Glomerular endothelial cell (primary cell): Measurements from ENCODE around the gene CDH18. TPM values are rescaled to one million over a fixed set of nuclear protein-coding genes. Genes with fewer than 3 reads are reported as not detected.

Experiments used
- DNase-seq: peaks from one replicate; pipeline ENCODE4 v3.0.0-alpha.2; 2011; ENCODE audit warnings: low read depth, low spot score; ENCODE audit errors: extremely low read depth
- total RNA-seq: library from RNA; depleted of rRNA; stranded (reverse); fragments of >200 nt; gene quantifications from 2 replicates; pipeline ENCODE4 v1.2.3, GENCODE V29; 2015

The CDH18 gene
- total RNA-seq, 1 donor from 2014 or later = 0.41 TPM

DNA sequence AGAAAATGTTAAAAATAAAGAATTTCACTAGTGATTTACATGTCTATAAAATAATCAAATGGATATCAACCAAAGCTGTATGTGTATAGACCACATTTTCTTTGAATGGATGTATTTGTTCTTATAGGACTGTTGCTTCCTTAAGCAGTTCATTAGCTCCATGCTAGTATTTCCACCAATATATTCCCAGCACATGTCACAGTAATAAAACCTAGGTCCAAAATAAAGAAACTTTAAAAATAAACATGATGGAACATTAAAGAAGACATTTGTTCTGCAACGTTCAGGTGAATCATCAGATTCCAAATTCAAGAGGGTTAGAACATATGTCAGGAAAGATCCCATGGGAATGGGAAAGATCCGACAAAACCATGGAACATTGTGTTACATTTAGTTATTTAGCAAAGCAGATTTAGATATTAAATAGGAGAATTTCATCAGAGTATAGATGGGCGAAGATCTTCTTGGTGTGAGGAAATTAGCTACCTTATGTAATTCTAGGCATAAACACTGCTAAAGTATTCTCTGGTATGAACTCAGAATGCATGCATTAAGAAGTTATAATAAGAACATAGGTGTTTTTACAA lies 490.7 kb downstream of the CDH18 start:
- no peak for DNase-seq

DNA sequence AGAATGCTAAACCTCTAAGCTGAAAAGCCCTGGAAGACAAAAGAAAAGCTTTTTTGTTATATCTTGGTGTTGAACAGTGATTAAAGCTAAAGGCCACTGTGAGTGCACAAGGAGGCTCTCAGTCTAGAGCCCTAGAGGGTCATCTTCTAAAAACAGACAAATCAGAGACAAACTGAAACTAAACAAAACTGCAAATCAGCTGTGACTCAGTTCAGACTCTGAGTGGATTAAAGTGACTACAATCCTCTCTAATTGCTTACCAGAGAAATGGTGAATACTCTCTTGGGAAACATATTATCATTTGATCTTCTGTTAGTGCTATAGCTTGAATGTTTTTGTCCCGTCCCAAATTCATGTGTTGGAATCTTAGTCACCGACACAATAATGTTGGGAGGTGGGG lies 491.9 kb downstream of the CDH18 start:
- no peak for DNase-seq

DNA sequence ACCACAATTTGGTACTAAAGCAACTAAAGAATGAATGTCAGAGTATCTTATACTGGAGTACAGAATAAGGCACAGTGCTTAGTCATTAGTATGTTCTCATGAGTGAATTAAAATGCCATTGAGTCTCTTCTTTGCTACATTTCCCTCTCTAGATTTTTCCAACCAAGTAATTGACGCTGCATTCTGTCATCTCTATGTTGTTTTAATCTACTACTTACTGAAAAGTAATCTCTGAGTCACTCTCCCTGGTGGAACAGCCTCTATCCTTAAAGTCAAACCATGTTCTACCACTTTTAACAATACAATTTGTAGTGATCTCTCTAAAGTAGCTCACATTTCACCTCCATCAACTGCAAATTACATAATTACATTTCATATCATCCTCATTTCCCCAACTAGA lies 495.1 kb downstream of the CDH18 start:
- no peak for DNase-seq

GRCh38 chr5:19488786-19489185 lies 499.2 kb downstream of the CDH18 start:
- DNase-seq = no peak

DNA sequence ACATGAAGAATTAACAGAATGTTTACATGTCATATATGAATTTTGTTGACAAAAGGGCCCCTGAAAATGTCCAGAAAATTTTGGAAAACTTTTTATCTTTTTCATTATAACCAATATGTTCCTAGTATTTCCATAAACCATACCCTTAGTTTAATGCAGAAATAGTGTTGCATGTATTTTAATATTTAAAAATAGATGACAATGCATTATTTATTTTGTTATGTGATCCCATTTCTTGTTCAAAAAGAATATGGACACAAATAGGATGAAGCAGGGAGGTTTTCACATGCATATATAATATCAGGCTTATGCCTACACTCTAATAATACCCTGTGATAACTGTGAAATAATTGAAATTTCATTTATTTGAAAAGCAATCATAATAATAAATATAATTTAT lies 500.5 kb downstream of the CDH18 start:
- no peak for DNase-seq

DNA sequence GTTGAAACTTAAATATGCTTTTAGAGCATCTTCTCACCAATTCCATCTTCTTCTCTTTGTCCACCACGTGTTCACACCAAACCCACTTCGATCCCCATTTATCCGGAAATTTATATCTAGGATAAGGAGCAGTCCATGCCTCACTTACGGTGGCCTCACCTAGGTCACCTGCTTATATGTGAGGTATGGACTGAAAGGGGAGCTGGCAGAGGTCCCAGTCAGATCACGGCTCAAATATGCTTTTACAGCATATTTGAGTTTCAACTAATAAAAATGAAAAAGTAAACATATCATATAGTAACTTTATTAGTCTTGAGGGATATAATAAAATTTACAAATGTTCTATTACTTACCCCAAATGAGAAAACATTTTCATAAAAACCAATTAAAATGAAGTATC lies 508.4 kb downstream of the CDH18 start:
- DNase-seq = no peak

- no peak for DNase-seq
Measured at GRCh38 chr5:19462019-19462418, 526.0 kb downstream of the CDH18 start.

DNA sequence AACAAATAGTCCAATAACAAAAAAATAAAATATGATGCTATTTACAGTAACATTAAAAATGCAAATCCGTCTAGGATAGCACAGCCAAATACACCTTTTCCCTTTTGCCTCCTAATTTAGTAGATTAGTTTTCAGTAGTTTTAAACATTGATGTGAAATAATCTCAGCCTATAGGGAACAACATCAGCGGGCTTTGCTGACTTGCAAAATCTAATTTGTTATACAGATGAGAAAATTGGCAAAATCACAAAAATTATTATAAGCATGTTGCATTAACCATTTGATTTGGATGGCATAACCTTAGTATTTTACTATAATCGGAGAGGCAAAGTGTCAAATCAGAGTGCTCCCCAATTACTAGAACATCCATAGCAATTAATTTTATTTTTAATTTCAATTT lies 563.5 kb downstream of the CDH18 start:
- DNase-seq = no peak
